Stimulated activated CD8-positive, alpha-beta memory T cell treated with anti-CD3 and anti-CD28 coated beads, Interleukin-15, amount 100 ng/mL, for 48 hours (primary cell): ENCODE results near the gene HS6ST3.
"Not testable (repeated sequence)": the region's sequence is repeated elsewhere in the genome, so short reads cannot be mapped to it uniquely, and the experiment has no call there.

Experiments used
- DNase-seq, 2 donors: peaks; one replicate each; pipeline ENCODE4 v3.0.0-alpha.2; 2020; ENCODE audit warnings: low read depth in 2 of 2

HS6ST3 gene

DNA sequence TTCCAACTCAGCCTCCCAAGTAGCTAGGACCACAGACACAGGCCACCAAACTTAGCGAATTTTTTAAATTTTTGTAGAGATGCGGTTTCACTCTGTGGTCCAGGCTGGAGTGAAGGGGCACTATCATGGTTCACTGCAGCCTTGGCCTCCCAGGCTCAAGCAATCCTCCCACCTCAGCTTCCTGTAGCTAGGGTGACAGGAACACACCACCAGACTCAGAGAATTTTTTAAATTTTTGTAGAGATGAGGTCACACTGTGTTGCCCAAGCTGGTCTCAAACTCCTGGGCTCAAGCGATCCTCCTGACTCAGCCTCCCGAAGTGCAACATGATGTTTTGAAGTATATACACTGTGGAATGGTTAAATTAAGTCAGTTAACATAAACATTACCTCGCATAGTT is 640.8 kb downstream of the HS6ST3 start:
- no peak for DNase-seq

GRCh38 chr13:96734499-96734898 is 644.6 kb downstream of the HS6ST3 start:
- DNase-seq = no peak

GRCh38 chr13:96741779-96742178 is 651.9 kb downstream of the HS6ST3 start:
- no peak for DNase-seq

GRCh38 chr13:96743296-96744089 is 653.6 kb downstream of the HS6ST3 start:
- no peak for DNase-seq

- no peak for DNase-seq
Observed at GRCh38 chr13:96744367-96745331, 654.7 kb downstream of the HS6ST3 start.

GRCh38 chr13:96746886-96747285 is 657.0 kb downstream of the HS6ST3 start:
- no peak for DNase-seq

DNA sequence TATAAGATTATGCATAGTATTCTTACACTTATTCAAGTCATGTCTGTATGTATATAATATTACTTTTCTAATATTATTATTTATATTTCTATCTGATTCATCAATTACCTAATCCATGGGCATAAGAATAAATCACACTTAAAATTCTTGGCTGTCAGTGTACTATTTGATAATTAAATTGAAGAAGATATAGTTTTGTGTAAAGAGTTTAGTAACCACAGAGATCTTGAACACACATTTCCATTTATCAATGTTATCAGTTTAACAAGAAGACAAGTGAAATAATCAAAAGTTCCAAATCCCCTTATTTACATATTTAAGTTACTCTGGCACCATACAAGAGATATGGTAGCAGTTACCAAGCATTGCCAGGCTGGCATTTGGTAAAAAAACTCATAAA is 659.9 kb downstream of the HS6ST3 start:
- DNase-seq = no peak

DNA sequence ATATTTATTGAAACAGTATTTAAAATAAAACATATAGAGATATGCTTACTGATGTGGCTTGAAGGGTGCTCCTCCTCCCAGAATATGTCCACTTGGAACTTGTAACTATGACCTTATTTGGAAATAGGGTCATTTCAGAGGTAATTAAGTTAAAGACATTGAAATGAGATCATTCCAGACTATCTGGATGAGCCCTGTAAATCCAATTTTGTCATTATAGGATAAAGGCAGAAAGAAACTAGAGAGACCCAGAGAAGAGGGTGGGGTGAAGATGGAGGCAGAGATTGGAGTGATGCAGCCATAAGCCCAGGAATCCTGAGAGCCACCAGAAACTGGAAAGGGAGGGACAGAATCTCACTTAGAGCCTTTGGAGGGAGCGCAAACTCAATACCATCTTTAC is 661.2 kb downstream of the HS6ST3 start:
- no peak for DNase-seq

DNA sequence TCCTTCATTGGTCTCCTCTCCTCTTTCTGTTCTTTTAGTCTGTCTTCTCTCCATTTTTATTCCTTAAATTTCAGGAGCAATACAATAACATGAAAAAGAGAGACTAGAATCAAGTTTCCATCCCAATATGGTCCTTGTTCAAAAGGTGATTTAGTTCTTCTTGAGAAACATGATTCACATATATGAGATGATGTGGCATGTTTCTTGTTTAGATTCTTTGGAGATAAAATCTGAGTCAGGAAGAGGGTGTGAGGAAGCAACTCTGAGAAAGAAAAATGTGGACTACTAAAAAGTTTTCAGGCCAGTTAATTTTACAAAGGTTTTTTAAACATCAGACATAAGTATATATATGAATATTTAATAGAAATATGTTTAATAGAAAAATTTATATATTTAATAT is 673.0 kb downstream of the HS6ST3 start:
- no peak for DNase-seq

DNA sequence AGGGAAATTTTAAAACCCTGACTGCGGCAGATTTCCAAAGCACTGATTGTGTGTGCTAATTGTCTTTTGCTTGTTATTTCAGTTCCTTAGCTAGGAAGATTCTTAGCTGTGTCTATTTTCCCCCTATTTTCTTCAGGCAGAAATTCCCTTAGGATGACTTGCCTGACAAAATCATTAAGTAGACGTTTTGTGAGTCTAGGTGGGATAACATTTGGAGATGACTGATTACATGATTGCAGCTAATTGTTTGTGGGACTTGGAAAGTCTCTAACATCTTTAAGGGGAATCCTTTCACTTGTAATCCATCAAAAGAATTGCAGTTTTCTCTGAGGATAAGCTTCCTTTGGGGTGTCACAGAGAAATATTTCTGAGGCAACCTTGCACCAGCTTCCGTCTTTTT is 676.4 kb downstream of the HS6ST3 start:
- DNase-seq = no peak

DNA sequence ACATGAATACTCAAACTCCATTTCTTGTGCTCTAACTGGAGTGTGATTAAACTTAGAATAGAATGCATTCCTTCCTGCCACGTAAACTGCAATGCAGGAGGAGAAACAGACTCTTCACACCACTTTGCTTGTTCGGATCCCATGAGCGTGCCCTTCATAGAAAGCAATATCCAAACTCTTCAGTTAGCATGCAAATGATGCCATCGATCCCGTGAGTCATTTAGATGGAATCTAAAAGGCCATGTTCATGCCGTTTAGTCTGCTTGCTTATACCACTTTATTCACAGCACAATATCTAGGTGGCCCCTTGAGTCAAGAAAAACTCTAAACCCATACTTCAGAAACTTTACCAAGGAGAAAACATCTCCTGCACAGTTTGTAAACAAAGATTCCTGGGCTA is 678.6 kb downstream of the HS6ST3 start:
- DNase-seq = no peak

GRCh38 chr13:96769874-96770273 is 680.0 kb downstream of the HS6ST3 start:
- no peak for DNase-seq

- DNase-seq = no peak
Observed at GRCh38 chr13:96771486-96772367, 681.8 kb downstream of the HS6ST3 start.

GRCh38 chr13:96772426-96772825 is 682.5 kb downstream of the HS6ST3 start:
- DNase-seq = no peak

DNA sequence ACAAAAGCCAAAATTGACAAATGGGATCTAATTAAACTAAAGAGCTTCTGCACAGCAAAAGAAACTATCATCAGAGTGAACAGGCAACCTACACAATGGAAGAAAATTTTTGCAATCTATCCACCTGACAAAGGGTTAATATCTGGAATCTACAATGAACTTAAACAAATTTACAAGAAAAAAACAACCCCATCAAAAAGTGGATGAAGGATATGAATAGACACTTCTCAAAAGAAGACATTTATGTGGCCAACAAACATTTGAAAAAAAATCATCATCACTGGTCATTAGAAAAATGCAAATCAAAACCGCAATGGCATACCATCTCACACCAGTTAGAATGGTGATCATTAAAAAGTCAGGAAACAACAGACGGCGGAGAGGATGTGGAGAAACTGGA is 688.4 kb downstream of the HS6ST3 start:
- not testable (repeated sequence) for DNase-seq

DNA sequence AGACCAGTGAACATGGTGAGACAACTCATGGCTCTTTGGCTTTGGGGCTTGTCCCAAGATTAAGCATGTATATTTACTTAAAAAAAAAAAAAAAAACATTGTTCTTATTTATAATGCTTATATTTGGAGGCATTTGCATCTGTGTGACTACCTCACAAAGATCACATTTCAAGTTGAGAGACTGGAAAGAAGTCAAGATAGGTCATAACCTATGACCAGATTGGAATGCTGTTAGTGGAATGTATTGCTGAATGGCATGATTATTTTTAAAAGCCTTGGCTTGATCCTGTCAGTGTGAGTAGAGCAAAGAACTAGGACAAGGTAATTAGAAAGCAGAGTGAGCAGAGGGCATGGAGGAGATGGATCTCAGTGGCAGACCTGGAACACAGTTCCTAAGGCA is 689.8 kb downstream of the HS6ST3 start:
- DNase-seq = no peak

DNA sequence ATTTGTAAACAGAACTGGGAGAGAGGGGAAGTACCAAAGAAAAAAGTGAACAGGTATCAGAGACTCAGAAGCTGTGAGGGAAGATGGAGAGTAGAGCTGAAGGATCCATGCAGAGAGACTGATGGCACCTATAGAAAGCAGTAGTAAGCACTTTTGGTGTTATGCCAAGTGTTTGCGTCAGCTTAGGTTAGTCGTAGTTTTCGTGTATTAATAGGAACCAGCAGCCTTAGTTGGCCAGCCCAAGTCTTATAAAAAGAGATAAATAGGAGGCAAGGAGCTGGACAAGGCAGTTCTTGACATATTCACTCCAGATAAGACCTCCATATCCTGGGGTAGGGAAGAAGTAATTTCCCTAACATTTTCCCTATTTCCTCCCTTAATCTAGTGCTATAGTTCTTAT is 690.2 kb downstream of the HS6ST3 start:
- DNase-seq = no peak

- DNase-seq = no peak
Observed at GRCh38 chr13:96781141-96781540, 691.2 kb downstream of the HS6ST3 start.

DNA sequence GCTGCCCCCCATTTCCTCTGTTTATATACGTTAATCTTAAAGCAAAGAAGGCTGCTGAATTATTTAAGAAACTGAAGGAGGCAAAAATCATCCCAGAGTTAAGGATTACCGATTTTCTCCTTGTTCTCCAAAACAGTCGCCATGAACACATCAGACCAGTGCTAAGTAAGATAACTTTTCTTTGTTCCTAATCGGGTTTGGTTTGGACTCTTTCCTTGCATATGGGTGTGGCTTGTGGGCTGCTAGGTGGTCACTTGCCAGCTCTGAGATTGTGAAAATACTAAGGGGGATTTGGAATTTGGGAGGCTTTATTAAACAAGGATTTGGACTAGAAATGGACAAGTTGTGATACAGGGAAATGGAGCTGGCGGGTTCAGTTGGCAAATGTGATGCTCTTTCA is 692.3 kb downstream of the HS6ST3 start:
- no peak for DNase-seq

- DNase-seq = no peak
Observed at GRCh38 chr13:96783057-96783456, 693.1 kb downstream of the HS6ST3 start.

DNA sequence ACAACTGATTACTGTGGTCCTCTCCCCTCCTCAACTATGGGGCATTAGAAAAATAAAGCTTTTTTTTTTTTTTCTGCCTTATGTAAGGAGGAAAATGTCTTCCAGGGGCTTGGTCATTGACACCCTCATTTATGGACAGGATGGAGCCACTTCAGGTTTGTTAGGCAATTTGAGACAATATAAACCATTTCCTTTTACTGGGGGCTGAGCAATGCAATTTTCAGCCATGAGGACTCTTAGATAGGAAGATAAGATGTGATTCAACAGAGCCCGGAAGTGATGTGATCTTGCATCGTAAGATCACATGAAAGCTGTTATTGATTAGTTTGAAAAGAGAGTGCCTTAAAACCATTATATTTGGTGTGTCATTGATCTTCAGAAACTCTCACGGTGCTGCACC is 693.6 kb downstream of the HS6ST3 start:
- DNase-seq = no peak

GRCh38 chr13:96785986-96786385 is 696.1 kb downstream of the HS6ST3 start:
- DNase-seq = no peak
